GM19372 (cell line): ENCODE data around the gene RUBCN.
"Not testable (repeated sequence)": the region's sequence is repeated elsewhere in the genome, so short reads cannot be mapped to it uniquely, and the experiment has no call there.

ENCODE experiments used
- ATAC-seq: cut with Tn5 transposase; IDR thresholded peaks from one replicate; pipeline ENCODE4 v1.9.1; 2021; ENCODE audit warnings: mild to moderate bottlenecking, low read depth, moderate library complexity; ENCODE audit not compliant: unreplicated experiment

RUBCN gene

DNA sequence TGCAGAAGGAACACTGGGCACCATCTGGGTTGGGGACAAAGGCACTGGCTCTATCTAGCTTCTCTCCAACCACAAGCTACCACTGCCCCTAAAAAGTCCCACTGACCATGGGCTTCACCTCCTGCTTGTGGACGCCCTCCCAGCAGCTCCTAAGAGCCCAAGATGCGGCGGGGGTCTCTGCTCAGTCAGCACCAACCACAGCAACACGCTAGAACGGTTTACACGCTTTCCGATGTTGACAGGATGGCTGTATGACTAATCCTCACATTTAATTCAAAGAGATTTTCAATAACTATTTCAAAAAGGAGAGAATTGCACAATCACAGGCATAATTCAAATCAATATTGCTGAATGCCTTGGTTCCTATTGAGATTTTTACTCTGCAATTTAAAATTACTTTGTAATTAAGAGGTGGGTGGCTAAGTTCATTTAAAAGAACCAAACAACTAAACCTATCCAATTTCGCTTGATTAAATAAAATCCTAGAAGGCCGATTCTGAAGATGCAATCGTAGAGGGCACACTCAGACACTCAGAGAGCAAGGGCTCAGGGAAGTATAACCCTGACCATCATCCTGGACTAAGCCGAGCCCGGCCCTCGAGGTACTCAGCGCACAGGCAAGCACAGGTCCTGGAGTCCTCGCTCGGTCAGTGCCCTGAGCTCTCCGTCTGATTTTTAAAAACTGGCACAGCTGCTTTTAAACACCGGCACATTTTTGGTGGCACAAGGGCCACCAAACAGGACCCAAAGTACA, 110.1 kb downstream of the RUBCN start:
- not testable (repeated sequence) for ATAC-seq

DNA sequence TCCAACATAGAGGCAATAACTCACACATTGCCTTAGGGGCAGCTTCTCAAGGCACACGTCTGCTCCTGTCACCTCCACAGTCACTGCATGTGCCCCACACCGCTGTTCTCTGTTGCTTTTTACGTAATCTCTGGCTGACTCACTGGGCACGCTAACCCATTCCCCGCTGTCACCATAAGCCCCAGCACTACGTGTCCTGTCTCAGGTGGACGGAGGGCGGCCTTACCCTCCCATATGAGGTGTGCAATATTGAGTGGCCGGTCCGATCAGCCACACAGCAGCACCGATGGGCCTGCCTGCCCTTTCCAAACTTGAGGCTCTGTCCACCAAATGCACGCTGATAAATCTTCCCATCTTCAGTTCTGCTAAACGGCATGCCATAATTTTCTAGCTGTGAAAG, 115.2 kb downstream of the RUBCN start:
- ATAC-seq, result not testable (repeated sequence)
